Lower leg skin (tissue), 3 donors: ENCODE measurements around the gene SEMA3C.

ENCODE experiments used
- CTCF ChIP-seq, 3 donors: fragments of 450-650 bp; IDR thresholded peaks; one replicate each; pipeline ENCODE4 v1.5.1; 2016; ENCODE audit warnings: antibody characterized with exemption in 3 of 3, mild to moderate bottlenecking in 3 of 3, moderate library complexity in 2 of 3
- POLR2A ChIP-seq, 2 donors: fragments of 450-650 bp; IDR thresholded peaks; one replicate each; pipeline ENCODE4 v1.6.1; 2016 to 2017; ENCODE audit warnings: antibody characterized with exemption in 2 of 2, mild to moderate bottlenecking in 1 of 2, moderate library complexity in 1 of 2

- no peak for TF ChIP-seq POLR2A (IDR thresholded peaks at IDR 0.05)
- TF ChIP-seq CTCF (IDR thresholded peaks at IDR 0.05), result no peak
These were observed 79.0 kb downstream of the SEMA3C start for GRCh38 chr7:80839855-80840254.
